HG02870 (cell line): ENCODE measurements around the gene COL4A2.
A peak's percentile ranks its signal among the peaks of the same experiment; 100 is the strongest.

Source experiments
- ATAC-seq: cut with Tn5 transposase; IDR thresholded peaks from one replicate; pipeline ENCODE4 v1.9.1; 2021; ENCODE audit warnings: mild to moderate bottlenecking, moderate library complexity; ENCODE audit not compliant: unreplicated experiment

COL4A2 gene

GRCh38 chr13:110413016-110413675 is 106.1 kb downstream of the COL4A2 start:
- no peak for ATAC-seq

GRCh38 chr13:110413676-110414040 is 106.6 kb downstream of the COL4A2 start:
- ATAC-seq = no peak

GRCh38 chr13:110414283-110414682 is 107.2 kb downstream of the COL4A2 start:
- no peak for ATAC-seq

GRCh38 chr13:110414931-110415330 is 107.8 kb downstream of the COL4A2 start:
- ATAC-seq = no peak

GRCh38 chr13:110415669-110416068 is 108.6 kb downstream of the COL4A2 start:
- ATAC-seq = no peak

- no peak for ATAC-seq
Measured at GRCh38 chr13:110416131-110417025, 109.3 kb downstream of the COL4A2 start.

GRCh38 chr13:110418944-110419343 is 111.9 kb downstream of the COL4A2 start:
- no peak for ATAC-seq

- no peak for ATAC-seq
Measured at GRCh38 chr13:110419381-110419791, 112.3 kb downstream of the COL4A2 start.

GRCh38 chr13:110419946-110420345 is 112.9 kb downstream of the COL4A2 start:
- no peak for ATAC-seq

GRCh38 chr13:110420626-110421025 is 113.5 kb downstream of the COL4A2 start:
- no peak for ATAC-seq

GRCh38 chr13:110421061-110421460 is 114.0 kb downstream of the COL4A2 start:
- ATAC-seq = no peak

GRCh38 chr13:110421696-110422385 is 114.8 kb downstream of the COL4A2 start:
- peak; percentile 39 for ATAC-seq

- ATAC-seq = no peak
Measured at GRCh38 chr13:110422913-110423688, 116.0 kb downstream of the COL4A2 start.

GRCh38 chr13:110423689-110424302 is 116.7 kb downstream of the COL4A2 start:
- no peak for ATAC-seq

GRCh38 chr13:110424569-110425443 is 117.7 kb downstream of the COL4A2 start:
- ATAC-seq = no peak

- ATAC-seq = no peak
Measured at GRCh38 chr13:110425444-110425780, 118.3 kb downstream of the COL4A2 start.

- ATAC-seq = no peak
Measured at GRCh38 chr13:110426735-110427134, 119.7 kb downstream of the COL4A2 start.

- ATAC-seq = no peak
Measured at GRCh38 chr13:110428313-110428712, 121.2 kb downstream of the COL4A2 start.
